Stimulated activated CD4-positive, alpha-beta T cell treated with anti-CD3 and anti-CD28 coated beads, Interleukin-15, amount 100 ng/mL, for 1 hour (primary cell): Measurements from ENCODE around the gene TMEM119.
"Not testable (repeated sequence)": the region's sequence is repeated elsewhere in the genome, so short reads cannot be mapped to it uniquely, and the experiment has no call there.

Experiments used
- DNase-seq, 2 donors: peaks; one replicate each; pipeline ENCODE4 v3.0.0-alpha.2; 2020; ENCODE audit warnings: low read depth in 1 of 2, low spot score in 1 of 2

TMEM119 gene

DNA sequence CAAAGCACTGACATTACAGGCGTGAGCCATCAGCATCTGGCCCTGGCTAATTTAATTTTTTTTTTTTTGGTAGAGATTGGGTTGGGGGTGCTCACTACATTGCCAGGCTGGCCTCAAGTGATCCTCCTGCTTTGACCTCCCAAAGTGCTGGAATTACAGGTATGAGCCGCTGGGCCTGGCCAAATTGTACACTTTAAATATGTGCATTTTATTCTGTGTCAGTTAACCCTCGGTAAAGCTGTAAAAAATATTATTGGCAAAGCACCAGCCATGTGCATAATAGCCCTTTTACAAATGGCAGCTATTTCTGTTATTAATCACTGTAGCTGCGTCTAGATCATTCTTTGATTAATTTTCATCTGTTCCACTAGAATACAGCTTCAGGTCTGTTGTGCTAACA, 12.0 kb downstream of the TMEM119 start:
- DNase-seq = no peak

DNA sequence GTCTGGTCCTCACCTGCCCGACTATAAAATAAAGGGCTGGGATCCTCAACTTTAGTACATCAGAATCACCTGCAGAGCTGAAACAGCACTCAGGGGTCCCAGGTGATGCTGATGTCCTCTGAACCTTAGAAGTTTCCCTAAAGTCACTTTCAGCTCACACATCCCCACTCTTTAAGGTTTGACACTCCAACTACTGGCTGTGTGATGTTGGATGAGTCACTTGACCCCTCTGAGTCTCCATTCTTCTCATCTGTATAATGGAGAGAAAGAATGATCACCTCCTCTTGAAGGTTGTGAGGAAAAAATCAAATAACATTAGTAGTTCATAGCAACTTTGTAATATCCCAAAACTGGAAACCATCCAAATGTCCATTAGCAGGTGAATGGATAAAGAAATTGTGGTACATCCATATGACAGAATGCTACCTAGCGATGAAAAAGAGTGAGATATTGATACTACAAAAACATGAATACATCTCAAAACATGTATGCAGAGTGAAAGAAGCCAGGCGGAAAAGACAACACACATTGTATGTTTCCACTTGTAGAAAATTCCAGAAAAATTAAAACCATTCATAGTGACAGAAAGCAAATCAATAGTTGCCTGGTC, 13.3 kb downstream of the TMEM119 start:
- no peak for DNase-seq

DNA sequence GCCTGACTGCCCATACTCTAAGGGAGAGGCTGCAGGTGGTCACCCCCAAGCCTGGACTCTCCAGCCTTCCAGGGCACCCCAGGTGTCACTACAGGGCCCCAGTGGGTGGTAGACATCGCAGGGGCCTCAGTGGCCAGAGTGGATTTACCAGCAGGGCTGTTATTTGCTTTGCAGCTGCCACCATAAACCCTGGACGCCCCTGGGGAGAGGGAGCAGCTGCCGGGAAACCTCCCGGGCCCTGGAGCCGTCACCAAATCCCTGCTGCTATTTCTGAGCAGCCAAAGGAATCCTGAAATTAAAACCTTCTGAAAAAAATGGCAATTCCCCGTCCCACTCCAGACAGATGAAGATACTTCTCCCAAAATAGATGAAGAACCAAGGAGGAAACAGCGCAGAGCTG, 13.9 kb downstream of the TMEM119 start:
- no peak for DNase-seq

DNA sequence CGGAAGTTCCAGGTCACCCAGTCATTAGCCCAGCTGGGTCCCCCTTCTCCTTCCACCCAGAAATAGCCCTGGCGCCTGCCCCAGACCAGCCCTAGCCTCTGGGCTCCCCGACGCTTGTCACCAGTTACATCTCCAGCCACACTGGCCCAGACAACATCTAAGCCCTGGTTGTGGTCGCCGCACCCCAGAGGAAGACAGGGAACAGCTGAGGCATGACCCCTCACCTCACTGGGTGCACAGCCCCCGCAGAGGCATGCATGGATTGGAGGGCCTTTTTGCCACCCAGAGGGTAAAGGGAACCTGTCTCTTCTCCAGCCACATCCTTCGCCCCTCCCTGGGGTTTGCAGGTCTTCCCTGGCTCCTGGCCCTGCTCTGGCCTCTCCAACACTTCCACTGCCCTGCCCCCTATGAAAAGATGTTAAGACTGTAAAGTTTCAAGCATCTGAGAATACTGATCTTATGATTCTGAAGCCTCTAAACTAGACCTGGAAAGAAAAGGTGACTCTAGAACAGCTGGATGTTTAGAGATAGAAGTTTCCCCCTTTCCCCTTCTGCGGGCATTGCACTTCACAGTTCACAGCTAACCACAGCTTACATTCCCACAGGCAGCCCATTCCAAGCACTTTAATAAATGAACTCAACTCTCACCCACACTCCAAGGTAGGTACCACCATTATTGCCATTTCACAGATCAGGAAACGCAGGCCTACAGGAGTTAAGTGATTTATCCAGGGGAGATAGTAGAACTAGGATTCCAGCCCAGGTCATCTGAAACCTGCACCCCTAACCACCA, 14.7 kb downstream of the TMEM119 start:
- no peak for DNase-seq

DNA sequence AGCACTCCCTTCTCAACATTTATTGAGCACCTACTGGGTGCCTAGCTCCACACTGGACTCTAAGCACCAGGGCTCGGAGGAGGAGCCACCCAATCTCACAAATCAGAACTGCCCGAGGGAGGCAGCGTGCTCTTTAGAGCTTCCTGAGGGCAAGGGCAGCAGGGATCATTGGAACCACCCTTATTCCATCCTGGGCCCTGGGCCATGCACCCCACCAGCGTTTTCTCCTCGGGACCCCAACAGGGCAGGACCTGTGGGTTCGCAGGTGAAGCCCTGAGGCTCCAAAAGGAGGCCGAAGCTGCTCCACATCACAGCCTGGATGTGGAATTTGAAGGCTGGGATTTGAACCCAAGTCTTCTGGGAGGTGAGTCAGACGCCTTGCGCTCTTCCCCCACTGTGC, 15.4 kb downstream of the TMEM119 start:
- DNase-seq = no peak

DNA sequence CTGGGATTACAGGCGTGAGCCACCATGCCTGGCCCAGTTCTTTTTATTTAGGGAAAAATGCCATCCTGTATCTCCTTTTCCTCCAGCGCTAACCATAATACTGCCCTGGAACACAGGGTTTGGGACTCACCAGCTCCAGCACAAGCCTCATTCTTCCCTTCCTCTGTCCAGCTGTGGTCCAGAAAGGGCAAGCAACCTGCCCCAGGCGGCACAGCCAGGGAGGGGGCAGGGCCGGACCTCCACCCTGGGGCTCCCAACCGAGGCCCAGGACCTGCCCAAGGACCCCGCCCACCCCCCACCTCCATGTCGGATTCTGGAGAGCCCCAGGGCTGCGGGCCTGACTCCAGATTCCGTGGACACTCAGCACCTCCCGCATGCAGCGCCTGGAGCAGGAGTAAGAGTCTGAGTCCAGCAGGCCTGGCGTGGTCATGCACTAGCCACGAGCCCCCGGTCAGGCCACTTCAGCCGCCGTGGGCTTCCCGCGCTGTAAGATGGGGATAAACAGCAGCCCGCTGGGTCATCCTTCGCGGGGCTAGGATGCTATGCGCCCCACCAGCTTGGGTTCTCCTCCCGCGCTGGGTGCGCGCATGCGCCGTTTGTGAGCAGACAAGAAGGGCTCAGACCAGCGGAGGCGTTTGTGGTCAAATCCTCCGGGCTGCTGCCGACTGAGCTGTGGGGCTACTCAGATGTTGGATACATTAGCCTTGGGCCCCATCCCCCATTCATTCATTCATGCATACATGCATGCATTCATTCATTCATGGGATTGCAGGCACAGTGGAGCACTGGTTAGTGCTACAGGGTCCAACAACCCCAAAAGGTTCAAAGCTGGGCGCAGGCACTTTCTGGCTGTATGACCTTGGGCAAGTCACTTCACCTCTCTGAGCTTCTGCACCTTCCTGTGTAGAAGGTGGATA, 16.3 kb downstream of the TMEM119 start:
- no peak for DNase-seq

DNA sequence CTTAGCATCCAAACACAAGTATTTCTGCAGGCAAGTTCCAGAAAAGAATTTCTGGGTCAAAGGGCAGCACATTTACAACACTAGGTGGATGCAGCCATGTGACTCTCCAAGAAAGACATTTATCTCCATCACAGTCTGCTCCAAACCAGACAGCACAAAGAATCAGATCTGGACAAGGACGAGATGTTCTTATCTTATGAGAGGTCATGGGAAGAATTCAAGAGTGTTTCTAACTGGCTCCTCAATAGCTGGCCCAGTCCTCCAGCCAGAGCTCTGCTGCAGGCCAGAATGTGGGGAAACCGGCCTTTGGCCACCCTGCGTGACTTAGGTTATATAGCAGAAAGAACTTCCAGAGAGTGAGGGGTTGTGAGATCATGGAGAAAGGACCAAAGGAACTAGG, 17.4 kb downstream of the TMEM119 start:
- no peak for DNase-seq

DNA sequence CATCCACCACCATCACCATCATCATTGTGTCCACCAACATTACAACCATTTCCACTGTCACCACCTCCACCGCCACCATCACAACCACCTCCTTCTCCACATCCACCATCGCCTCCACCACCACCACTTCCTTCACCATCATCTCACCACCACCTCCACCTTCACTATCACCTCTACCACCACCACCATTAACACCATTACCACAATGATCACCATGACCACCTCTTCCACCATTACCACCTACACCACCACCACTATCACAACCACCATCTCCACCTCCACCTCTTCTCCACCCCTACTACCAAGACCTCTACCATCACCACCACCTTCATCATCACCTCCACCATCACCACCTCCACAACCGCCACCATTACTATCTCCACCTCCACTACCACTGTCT, 19.1 kb downstream of the TMEM119 start:
- no peak for DNase-seq

DNA sequence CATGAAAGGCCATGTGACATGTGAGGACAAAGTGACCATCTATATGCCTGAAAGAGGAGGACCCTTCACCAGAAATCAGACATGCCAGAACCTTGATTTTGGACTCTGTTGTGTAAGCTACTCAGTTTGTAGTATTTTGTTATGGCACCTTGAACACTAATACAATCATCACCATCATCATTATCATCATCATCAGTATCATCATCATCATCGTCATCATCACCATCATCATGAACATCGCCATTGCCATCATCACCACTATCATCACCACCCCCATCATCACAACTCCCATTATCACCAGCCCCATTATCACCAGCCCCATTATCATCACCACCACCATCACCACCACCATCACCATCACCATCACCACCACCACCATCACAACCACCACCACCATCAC, 19.6 kb downstream of the TMEM119 start:
- no peak for DNase-seq

DNA sequence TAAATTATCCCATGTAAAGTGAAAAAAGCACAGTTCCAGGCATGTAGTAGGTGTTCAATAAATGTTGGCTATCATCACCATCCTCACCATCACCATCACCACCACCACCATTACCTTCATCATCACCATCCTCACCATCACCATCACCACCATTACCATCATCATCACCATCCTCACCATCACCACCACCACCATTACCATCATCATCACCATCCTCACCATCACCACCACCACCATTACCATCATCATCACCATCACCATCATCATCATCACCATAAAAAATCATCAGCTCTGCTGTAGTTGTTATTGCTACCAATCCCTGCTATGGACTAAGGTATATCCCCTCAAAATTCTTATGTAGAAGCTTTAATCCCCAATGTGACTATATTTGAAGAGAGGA, 20.4 kb downstream of the TMEM119 start:
- DNase-seq = no peak

DNA sequence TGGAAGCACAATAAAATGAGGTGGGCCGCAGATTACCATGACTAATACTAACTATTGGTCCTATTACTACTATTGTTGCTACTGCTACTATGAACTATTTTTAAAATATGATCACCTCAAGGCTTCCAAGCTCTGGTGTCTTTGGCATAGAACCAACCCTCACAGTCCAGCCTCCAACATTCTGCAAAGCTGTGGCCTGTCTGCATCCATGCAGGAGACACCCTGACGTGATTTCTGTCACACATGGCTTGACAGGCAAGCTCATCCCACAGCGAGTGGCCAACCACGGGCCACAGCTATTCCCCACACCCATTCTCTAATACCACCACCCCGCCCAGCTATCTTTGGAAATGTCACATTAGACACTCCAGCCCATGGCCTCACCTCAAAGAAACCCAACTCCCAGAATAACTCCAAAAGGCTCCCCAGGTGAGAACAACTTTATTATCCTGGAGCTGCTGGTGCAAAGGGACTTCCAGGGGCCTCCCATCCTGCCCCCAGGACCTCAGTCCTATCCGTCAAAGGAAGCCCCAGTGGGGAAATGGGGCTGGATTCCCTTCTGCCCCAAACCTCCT, 21.1 kb downstream of the TMEM119 start:
- DNase-seq = no peak

DNA sequence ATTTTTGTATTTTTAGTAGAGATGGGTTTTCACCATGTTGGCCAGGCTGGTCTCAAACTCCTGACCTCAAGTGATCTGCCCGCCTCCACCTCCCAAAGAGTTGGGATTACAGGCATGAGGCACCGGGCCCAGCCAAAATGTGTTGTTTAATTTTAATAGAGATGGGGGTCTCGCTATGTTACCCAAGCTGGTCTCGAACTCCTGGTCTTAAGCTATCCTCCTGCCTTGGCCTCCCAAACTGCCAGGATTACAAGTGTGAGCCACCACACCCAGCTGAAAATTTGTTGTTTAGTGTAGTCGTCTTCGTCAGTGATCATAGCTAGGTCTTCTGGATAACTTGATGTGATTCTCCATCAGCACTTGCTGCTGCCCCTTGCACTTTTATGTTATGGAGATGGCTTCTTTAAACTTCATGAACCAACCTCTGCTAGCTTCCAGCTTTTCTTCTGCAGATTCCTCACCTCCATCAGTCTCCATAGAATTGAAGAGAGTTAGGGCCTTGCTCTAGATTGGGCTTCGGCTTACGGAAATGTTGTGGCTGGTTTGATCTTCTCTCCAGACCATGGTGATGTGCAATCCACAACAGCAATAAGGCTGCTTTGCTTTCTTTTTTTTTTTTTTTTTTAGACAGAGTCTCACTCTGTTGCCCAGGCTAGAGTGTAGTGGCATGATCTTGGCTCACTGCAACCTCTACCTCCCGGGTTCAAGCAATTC, 22.5 kb downstream of the TMEM119 start:
- no peak for DNase-seq

DNA sequence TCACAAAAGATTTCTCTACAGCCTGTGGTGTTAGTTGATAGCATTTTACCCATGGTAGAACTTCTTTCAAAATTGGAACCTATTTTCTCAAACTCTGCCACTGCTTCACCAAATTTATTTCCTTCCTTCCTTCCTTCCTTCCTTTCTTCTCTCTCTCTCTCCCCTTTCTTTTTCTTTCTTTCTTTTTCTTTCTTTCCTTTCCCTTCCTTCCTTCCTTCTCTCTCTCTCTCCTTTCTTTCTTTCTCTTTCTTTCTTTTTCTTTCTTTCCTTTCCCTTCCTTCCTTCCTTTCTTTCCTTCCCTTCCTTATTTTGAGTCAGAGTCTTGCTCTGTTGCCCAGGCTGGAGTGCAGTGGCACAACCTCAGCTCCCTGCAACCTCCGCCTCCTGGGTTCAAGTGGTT, 23.6 kb downstream of the TMEM119 start:
- not testable (repeated sequence) for DNase-seq

DNA sequence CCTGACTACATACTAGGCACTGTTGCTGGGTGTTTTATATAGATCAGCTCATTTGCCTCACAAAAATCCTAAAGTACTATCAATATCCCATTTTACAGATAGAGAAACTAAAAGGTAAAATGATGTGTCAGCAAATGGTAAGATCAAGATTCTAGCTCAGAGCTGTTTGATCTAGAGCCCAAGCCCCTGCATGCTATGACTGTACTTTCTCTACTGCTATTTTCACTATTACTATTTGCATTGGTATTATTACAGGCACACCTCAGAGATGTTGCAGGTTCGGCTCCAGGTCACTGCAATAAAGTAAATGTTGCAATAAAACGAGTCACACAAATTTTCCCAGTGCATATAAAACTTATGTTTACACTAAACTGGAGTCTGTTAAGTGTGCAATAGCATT, 24.6 kb downstream of the TMEM119 start:
- no peak for DNase-seq

DNA sequence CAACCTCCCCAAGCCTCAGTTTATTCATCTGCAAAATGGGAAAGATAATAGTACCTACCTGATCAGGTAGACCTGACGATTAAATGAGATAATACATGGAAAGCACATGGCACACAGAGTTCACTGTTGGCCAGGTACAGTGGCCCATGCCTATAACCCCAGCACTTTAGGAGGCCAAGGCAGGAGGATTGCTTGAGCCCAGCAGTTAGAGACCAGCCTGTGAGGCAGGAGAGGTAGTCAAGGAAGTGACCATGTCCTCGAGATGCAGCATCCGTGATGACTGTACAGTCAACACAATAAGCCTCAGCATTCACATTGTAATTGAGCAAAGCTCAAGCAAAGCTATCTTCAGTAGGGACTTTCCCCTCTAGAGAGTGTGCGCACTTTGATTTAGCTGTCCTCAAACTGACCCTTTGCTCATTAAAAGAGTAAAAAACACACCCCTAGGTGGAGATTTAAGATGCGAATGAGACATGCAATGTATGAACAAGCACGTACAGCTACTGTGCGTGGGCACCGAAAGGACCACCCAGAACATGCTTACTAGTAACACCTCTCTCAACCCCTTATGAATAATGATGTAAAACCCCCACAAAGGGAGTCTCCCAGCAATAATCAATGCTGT, 25.6 kb downstream of the TMEM119 start:
- no peak for DNase-seq

DNA sequence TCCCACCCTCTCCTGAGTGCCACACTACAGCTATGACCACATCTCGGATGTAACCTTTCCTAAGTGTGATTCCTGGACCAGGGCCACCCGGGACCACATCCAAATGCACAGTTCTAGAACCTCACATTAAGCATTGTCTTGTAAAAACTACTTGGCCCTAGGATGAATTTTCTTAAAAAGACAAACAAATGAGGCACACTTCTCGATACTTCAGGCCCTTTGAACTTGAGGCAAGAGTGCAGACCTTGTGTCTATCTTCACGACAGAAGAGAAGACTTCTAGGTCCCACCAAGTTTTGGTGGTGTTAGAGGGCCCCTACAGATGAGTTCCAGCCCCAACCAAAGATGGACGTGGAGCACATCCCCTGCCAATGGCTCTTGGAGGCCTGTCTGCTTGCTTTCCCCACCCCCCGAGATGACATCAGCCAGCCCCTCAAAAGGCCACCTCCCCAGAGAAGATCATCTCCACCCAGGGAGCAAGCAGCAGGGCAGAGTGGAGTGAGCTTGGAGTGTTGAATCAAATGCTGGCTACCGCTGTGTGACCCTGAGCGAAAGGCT, 26.2 kb downstream of the TMEM119 start:
- DNase-seq = no peak

DNA sequence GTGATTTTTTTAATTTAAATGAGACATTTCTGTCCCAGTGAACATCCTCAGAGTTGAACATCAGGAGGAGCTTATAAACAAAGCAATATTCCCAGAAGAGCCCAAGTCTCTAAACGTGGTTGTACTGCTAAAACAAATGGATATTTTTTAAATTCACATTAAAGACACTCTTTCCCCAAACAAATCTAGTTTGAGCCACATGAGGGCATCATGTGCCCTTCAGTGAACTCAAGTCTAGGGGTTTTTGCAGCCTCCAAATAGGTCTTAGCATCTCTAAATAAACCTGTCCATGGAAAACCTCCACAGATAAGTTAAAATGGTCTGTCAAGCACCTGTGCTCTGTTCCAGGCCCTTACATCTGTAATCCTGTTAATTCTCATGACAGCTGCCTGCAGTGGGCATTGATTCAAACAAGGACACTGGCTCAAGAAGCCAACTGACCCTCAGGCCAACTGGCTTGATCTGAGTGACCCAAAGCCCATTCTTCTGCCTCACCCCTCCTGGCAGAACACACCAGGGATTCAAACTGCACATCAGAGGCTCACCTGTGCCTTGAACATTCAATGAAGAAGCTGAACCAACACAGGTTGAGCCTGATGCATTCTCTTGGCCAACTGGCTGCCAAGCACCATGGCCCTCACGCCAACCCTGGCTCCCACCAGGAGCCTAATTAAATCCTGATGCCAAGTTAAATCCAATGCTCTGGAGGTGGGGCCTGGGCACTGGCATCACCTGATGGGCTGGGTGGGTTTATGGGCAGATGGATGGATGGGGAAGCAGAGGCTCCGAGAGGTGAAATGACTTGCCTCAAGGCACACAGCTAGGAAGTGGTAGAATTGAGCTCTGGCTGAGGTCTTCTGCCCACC, 26.9 kb downstream of the TMEM119 start:
- no peak for DNase-seq

DNA sequence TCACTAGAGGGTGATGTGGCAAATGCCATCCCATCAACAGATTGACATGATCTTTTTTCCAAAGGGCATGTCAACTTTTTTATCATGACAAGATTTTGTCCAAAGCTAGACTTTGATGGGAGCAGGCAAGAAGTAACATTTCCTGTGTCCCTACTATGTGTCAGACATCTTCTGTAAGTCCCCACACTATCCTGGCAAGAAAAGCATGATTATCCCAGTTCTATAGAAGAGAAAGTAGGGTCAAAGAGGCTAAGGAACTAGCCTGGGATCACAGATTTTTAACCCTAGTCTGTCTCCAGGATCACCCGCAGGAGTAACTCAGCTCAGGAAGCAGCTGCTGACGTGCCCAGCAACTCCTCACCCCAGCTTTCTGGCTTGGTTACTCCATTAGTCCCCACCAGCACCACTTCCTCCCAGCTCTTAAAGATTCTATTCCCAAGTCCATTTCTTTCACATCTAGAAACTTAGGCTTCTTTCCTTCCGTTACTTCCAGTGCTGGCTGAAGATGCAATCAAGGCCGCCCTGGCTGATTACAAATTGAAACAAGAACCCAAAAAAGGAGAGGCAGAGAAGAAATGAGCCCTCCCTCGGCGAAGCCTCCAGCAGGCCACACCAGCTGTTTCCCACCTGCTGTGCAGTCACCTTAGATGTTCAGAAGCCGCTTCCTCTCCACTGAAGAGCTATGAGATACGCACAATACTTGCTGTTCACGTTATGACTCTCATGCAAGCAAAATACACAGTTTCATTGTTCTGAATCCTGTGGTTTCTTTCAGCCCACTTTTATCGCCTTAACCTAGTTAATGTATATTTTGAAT, 29.3 kb downstream of the TMEM119 start:
- DNase-seq = peak; percentile 16 to 42
